ENCODE measurements around the gene MTG2.

The MTG2 gene

GRCh38 chr20:62175711-62176110 is 7.1 kb upstream of the MTG2 start:
- Histone ChIP-seq H3K9ac (ENCODE audit: low read depth, low read length) (no peak overlapping the region), H3K36me3 (ENCODE audit: control insufficient read depth, insufficient read depth, low read length) (peaks cover 64% of the 10 kb centered on the region), H3K4me1 (ENCODE audit: control insufficient read depth, insufficient read depth, low read length) (no peaks in the 10 kb centered on the region), H3K9me3 (ENCODE audit: control insufficient read depth, insufficient read depth, low read length) (no peaks in the 10 kb centered on the region), H3K27me3 (ENCODE audit: control insufficient read depth, insufficient read depth, low read length) (no peaks in the 10 kb centered on the region), H3K4me3 (ENCODE audit: low read depth, low read length) (no peak overlapping the region), H3K27ac (ENCODE audit: low read depth, low read length) (no peak overlapping the region)

GRCh38 chr20:62176866-62177265 is 6.0 kb upstream of the MTG2 start:
- Histone ChIP-seq H3K27me3 (ENCODE audit: control insufficient read depth, insufficient read depth, low read length) (no peaks in the 10 kb centered on the region), H3K36me3 (ENCODE audit: control insufficient read depth, insufficient read depth, low read length) (peaks cover 67% of the 10 kb centered on the region), H3K4me3 (ENCODE audit: low read depth, low read length) (no peak overlapping the region), H3K4me1 (ENCODE audit: control insufficient read depth, insufficient read depth, low read length) (peaks cover 3% of the 10 kb centered on the region), H3K27ac (ENCODE audit: low read depth, low read length) (no peak overlapping the region), H3K9ac (ENCODE audit: low read depth, low read length) (no peak overlapping the region), H3K9me3 (ENCODE audit: control insufficient read depth, insufficient read depth, low read length) (no peaks in the 10 kb centered on the region)

- H3K9ac ChIP-seq (ENCODE audit: low read depth, low read length): no peak overlapping the region
- no peaks in the 10 kb centered on the region for H3K27me3 ChIP-seq (ENCODE audit: control insufficient read depth, insufficient read depth, low read length)
- H3K9me3 ChIP-seq (ENCODE audit: control insufficient read depth, insufficient read depth, low read length): no peaks in the 10 kb centered on the region
- peaks cover 6% of the 10 kb centered on the region for H3K4me1 ChIP-seq (ENCODE audit: control insufficient read depth, insufficient read depth, low read length)
- peaks cover 64% of the 10 kb centered on the region for H3K36me3 ChIP-seq (ENCODE audit: control insufficient read depth, insufficient read depth, low read length)
- no peak overlapping the region for H3K27ac ChIP-seq (ENCODE audit: low read depth, low read length)
- no peak overlapping the region for H3K4me3 ChIP-seq (ENCODE audit: low read depth, low read length)
Measured at GRCh38 chr20:62177307-62177706, 5.5 kb upstream of the MTG2 start.

GRCh38 chr20:62178316-62179161 is 4.3 kb upstream of the MTG2 start:
- H3K27me3 ChIP-seq (ENCODE audit: control insufficient read depth, insufficient read depth, low read length): no peaks in the 10 kb centered on the region
- peaks cover 54% of the 10 kb centered on the region for H3K36me3 ChIP-seq (ENCODE audit: control insufficient read depth, insufficient read depth, low read length)
- H3K4me3 ChIP-seq (ENCODE audit: low read depth, low read length): no peak overlapping the region
- H3K27ac ChIP-seq (ENCODE audit: low read depth, low read length): no peak overlapping the region
- no peaks in the 10 kb centered on the region for H3K9me3 ChIP-seq (ENCODE audit: control insufficient read depth, insufficient read depth, low read length)
- H3K9ac ChIP-seq (ENCODE audit: low read depth, low read length): no peak overlapping the region
- H3K4me1 ChIP-seq (ENCODE audit: control insufficient read depth, insufficient read depth, low read length): peaks cover 6% of the 10 kb centered on the region

- H3K4me3 ChIP-seq (ENCODE audit: low read depth, low read length): no peak overlapping the region
- no peaks in the 10 kb centered on the region for H3K27me3 ChIP-seq (ENCODE audit: control insufficient read depth, insufficient read depth, low read length)
- H3K4me1 ChIP-seq (ENCODE audit: control insufficient read depth, insufficient read depth, low read length): peaks cover 6% of the 10 kb centered on the region
- no peaks in the 10 kb centered on the region for H3K9me3 ChIP-seq (ENCODE audit: control insufficient read depth, insufficient read depth, low read length)
- no peak overlapping the region for H3K9ac ChIP-seq (ENCODE audit: low read depth, low read length)
- peaks cover 52% of the 10 kb centered on the region for H3K36me3 ChIP-seq (ENCODE audit: control insufficient read depth, insufficient read depth, low read length)
- no peak overlapping the region for H3K27ac ChIP-seq (ENCODE audit: low read depth, low read length)
Measured at GRCh38 chr20:62179162-62179504, 3.7 kb upstream of the MTG2 start.

- peak overlapping the region; percentile 90 for H3K4me3 ChIP-seq (ENCODE audit: low read depth, low read length)
- peaks cover 27% of the 10 kb centered on the region for H3K36me3 ChIP-seq (ENCODE audit: control insufficient read depth, insufficient read depth, low read length)
- H3K9ac ChIP-seq (ENCODE audit: low read depth, low read length): no peak overlapping the region
- peak overlapping the region; percentile 98 for H3K27ac ChIP-seq (ENCODE audit: low read depth, low read length)
- no peaks in the 10 kb centered on the region for H3K27me3 ChIP-seq (ENCODE audit: control insufficient read depth, insufficient read depth, low read length)
- peaks cover 6% of the 10 kb centered on the region for H3K4me1 ChIP-seq (ENCODE audit: control insufficient read depth, insufficient read depth, low read length)
- no peaks in the 10 kb centered on the region for H3K9me3 ChIP-seq (ENCODE audit: control insufficient read depth, insufficient read depth, low read length)
Measured at GRCh38 chr20:62181808-62182207, 1.0 kb upstream of the MTG2 start.

GRCh38 chr20:62183426-62184142 is 756 bp downstream of the MTG2 start:
- H3K4me1 ChIP-seq (ENCODE audit: control insufficient read depth, insufficient read depth, low read length): peaks cover 6% of the 10 kb centered on the region

GRCh38 chr20:62186096-62186426 is 3.2 kb downstream of the MTG2 start:
- no peak overlapping the region for H3K9ac ChIP-seq (ENCODE audit: low read depth, low read length)
- H3K9me3 ChIP-seq (ENCODE audit: control insufficient read depth, insufficient read depth, low read length): no peaks in the 10 kb centered on the region
- H3K4me3 ChIP-seq (ENCODE audit: low read depth, low read length): no peak overlapping the region
- no peaks in the 10 kb centered on the region for H3K27me3 ChIP-seq (ENCODE audit: control insufficient read depth, insufficient read depth, low read length)
- H3K4me1 ChIP-seq (ENCODE audit: control insufficient read depth, insufficient read depth, low read length): peaks cover 6% of the 10 kb centered on the region
- peaks cover 8% of the 10 kb centered on the region; the same call in 1 of the 2 replicates for H3K36me3 ChIP-seq (ENCODE audit: control insufficient read depth, insufficient read depth, low read length)
- no peak overlapping the region for H3K27ac ChIP-seq (ENCODE audit: low read depth, low read length)

More at GRCh38 chr20:62183426-62184142, 756 bp downstream of the MTG2 start:
- Histone ChIP-seq H3K27me3 (ENCODE audit: control insufficient read depth, insufficient read depth, low read length) (no peaks in the 10 kb centered on the region), H3K4me3 (ENCODE audit: low read depth, low read length) (peak overlapping the region; percentile 90), H3K27ac (ENCODE audit: low read depth, low read length) (peak overlapping the region; percentile 98), H3K9ac (ENCODE audit: low read depth, low read length) (peak overlapping the region; percentile 94), H3K36me3 (ENCODE audit: control insufficient read depth, insufficient read depth, low read length) (peaks cover 20% of the 10 kb centered on the region), H3K9me3 (ENCODE audit: control insufficient read depth, insufficient read depth, low read length) (no peaks in the 10 kb centered on the region)

GRCh38 chr20:62186887-62187866 is 4.3 kb downstream of the MTG2 start:
- Histone ChIP-seq H3K4me3 (ENCODE audit: low read depth, low read length) (no peak overlapping the region), H3K27me3 (ENCODE audit: control insufficient read depth, insufficient read depth, low read length) (no peaks in the 10 kb centered on the region), H3K9ac (ENCODE audit: low read depth, low read length) (no peak overlapping the region), H3K9me3 (ENCODE audit: control insufficient read depth, insufficient read depth, low read length) (no peaks in the 10 kb centered on the region), H3K36me3 (ENCODE audit: control insufficient read depth, insufficient read depth, low read length) (peaks cover 4% of the 10 kb centered on the region; the same call in 1 of the 2 replicates), H3K4me1 (ENCODE audit: control insufficient read depth, insufficient read depth, low read length) (no peaks in the 10 kb centered on the region), H3K27ac (ENCODE audit: low read depth, low read length) (no peak overlapping the region)

- Histone ChIP-seq H3K9me3 (ENCODE audit: control insufficient read depth, insufficient read depth, low read length) (no peaks in the 10 kb centered on the region), H3K27ac (ENCODE audit: low read depth, low read length) (no peak overlapping the region), H3K9ac (ENCODE audit: low read depth, low read length) (no peak overlapping the region), H3K27me3 (ENCODE audit: control insufficient read depth, insufficient read depth, low read length) (no peaks in the 10 kb centered on the region), H3K36me3 (ENCODE audit: control insufficient read depth, insufficient read depth, low read length) (peaks cover 19% of the 10 kb centered on the region), H3K4me1 (ENCODE audit: control insufficient read depth, insufficient read depth, low read length) (no peaks in the 10 kb centered on the region), H3K4me3 (ENCODE audit: low read depth, low read length) (no peak overlapping the region)
Measured at GRCh38 chr20:62190639-62191411, 8.0 kb downstream of the MTG2 start.

Measured in HUES48 (cell line).